ENCODE results near the gene DSC3. TPM values are rescaled to one million over a fixed set of nuclear protein-coding genes. Genes with fewer than 3 reads are reported as not detected.
A peak's percentile ranks its signal among the peaks of the same experiment; 100 is the strongest.

DSC3 gene
- polyA plus RNA-seq, 2 of the 4 experiments (the other 2 are of a cell fraction), result 0.76 to 2.2 TPM

GRCh38 chr18:31043709-31044108 lies 1.2 kb upstream of the DSC3 start:
- no peak for DNase-seq (ENCODE audit: low read depth in 1 of 2, low spot score in 1 of 2)
- ATAC-seq, result no peak
- no peak overlapping the region for H3K4me3 ChIP-seq
- WGBS (ENCODE audit: missing lambda C conversion rate), result 85% methylated on average over 7 of the region's 7 CpGs
- H3K9me3 ChIP-seq, result no peaks in the 10 kb centered on the region
- no peak overlapping the region for H3K4me2 ChIP-seq
- POLR2A ChIA-PET, result no interaction called here
- H3K4me1 ChIP-seq, result no peaks in the 10 kb centered on the region
- CTCF ChIA-PET, result no interaction called here
- no peak for FAIRE-seq
- TF ChIP-seq REST (IDR thresholded peaks at IDR 0.05), result no peak
- peak; percentile 60 for TF ChIP-seq MAFK (IDR thresholded peaks at IDR 0.05; ENCODE audit: partially characterized antibody)
- TF ChIP-seq, protein P1, sequence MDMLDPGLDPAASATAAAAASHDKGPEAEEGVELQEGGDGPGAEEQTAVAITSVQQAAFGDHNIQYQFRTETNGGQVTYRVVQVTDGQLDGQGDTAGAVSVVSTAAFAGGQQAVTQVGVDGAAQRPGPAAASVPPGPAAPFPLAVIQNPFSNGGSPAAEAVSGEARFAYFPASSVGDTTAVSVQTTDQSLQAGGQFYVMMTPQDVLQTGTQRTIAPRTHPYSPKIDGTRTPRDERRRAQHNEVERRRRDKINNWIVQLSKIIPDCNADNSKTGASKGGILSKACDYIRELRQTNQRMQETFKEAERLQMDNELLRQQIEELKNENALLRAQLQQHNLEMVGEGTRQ (IDR thresholded peaks at IDR 0.05), result no peak
- no peak for TF ChIP-seq NFE2L2 (conservative IDR thresholded peaks at IDR 0.05; ENCODE audit: low read length)
- TF ChIP-seq RARB (CRISPR knock-in tag; IDR thresholded peaks at IDR 0.05), result no peak
- no peak overlapping the region for H3K27ac ChIP-seq

- TF ChIP-seq ZC3H11A (IDR thresholded peaks at IDR 0.05) (no peak), RARB (CRISPR knock-in tag; IDR thresholded peaks at IDR 0.05) (no peak), CBX8 (IDR thresholded peaks at IDR 0.05) (no peak), ZFP36 (IDR thresholded peaks at IDR 0.05; ENCODE audit: borderline replicate concordance, partially characterized antibody) (no peak), GATA3 (IDR thresholded peaks at IDR 0.05; ENCODE audit: borderline replicate concordance) (no peak), MYC (IDR thresholded peaks at IDR 0.05; ENCODE audit: borderline replicate concordance, low read length) (no peak)
- POLR2A ChIA-PET, result no interaction called here
- FAIRE-seq, result no peak
- H3K4me3 ChIP-seq, result peak overlapping the region; percentile 45
- CTCF ChIA-PET, result interaction anchor here (0.8 to 1.0 kb wide), 2 partner anchors 18 to 42 kb away, joined by 3 read pairs; no protein-coding TSS in a partner anchor
- H3K4me1 ChIP-seq, result no peaks in the 10 kb centered on the region
- no peak for DNase-seq (ENCODE audit: low read depth in 1 of 2, low spot score in 1 of 2)
- ATAC-seq, result no peak
- peak overlapping the region; percentile 64 to 79; a peak in 5 of 6 replicates for H3K27ac ChIP-seq
- peak overlapping the region; percentile 77 for H3K4me2 ChIP-seq
- 81% methylated on average over 12 of the region's 17 CpGs for WGBS (ENCODE audit: missing lambda C conversion rate)
- H3K9me3 ChIP-seq, result no peaks in the 10 kb centered on the region
These were observed 497 bp downstream of the DSC3 start for GRCh38 chr18:31042084-31042405.

- Histone ChIP-seq H3K4me2 (no peak overlapping the region), H3K27ac (no peak overlapping the region), H3K9me3 (no peaks in the 10 kb centered on the region), H3K4me3 (no peak overlapping the region), H3K4me1 (no peaks in the 10 kb centered on the region)
- CTCF ChIA-PET, result interaction anchor here (0.6 to 1.0 kb wide), 3 partner anchors 18 to 155 kb away, joined by 3 read pairs; no protein-coding TSS in a partner anchor
- no peak for ATAC-seq
- 94% methylated on average over 44 of the region's 52 CpGs for WGBS (ENCODE audit: missing lambda C conversion rate)
- no peak for FAIRE-seq
- POLR2A ChIA-PET, result no interaction called here
- DNase-seq (ENCODE audit: low read depth in 1 of 2, low spot score in 1 of 2), result no peak
- TF ChIP-seq CBX2 (IDR thresholded peaks at IDR 0.05; ENCODE audit: borderline replicate concordance, low read depth) (no peak), SMC3 (IDR thresholded peaks at IDR 0.05) (no peak), PBX3 (IDR thresholded peaks at IDR 0.05) (no peak), KDM5A (IDR thresholded peaks at IDR 0.05) (no peak), MAZ (IDR thresholded peaks at IDR 0.05; ENCODE audit: borderline replicate concordance, low read depth, low read length) (no peak), EHF (CRISPR knock-in tag; IDR thresholded peaks at IDR 0.05) (no peak), POLR2AphosphoS2 (conservative IDR thresholded peaks at IDR 0.05; ENCODE audit: low read length) (no peak), CEBPB (IDR thresholded peaks at IDR 0.05) (no peak), REST (IDR thresholded peaks at IDR 0.05) (no peak), TFCP2L1 (CRISPR knock-in tag; IDR thresholded peaks at IDR 0.05) (no peak), SREBF2 (IDR thresholded peaks at IDR 0.05) (no peak), EHMT2 (IDR thresholded peaks at IDR 0.05; ENCODE audit: low read depth) (no peak), CBX8 (IDR thresholded peaks at IDR 0.05) (no peak)
- TF ChIP-seq, protein P2, sequence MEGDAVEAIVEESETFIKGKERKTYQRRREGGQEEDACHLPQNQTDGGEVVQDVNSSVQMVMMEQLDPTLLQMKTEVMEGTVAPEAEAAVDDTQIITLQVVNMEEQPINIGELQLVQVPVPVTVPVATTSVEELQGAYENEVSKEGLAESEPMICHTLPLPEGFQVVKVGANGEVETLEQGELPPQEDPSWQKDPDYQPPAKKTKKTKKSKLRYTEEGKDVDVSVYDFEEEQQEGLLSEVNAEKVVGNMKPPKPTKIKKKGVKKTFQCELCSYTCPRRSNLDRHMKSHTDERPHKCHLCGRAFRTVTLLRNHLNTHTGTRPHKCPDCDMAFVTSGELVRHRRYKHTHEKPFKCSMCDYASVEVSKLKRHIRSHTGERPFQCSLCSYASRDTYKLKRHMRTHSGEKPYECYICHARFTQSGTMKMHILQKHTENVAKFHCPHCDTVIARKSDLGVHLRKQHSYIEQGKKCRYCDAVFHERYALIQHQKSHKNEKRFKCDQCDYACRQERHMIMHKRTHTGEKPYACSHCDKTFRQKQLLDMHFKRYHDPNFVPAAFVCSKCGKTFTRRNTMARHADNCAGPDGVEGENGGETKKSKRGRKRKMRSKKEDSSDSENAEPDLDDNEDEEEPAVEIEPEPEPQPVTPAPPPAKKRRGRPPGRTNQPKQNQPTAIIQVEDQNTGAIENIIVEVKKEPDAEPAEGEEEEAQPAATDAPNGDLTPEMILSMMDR (IDR thresholded peaks at IDR 0.05), result no peak
These were observed 1.1 kb downstream of the DSC3 start for GRCh38 chr18:31041271-31042083.
